ENCODE data around the gene USP48. TPM values are rescaled to one million over a fixed set of nuclear protein-coding genes. Genes with fewer than 3 reads are reported as not detected.
"Not testable (repeated sequence)": the region's sequence is repeated elsewhere in the genome, so short reads cannot be mapped to it uniquely, and the experiment has no call there.

USP48 gene
- polyA plus RNA-seq, 4 donors = 48.7 to 81.7 (median 66.1) TPM

DNA sequence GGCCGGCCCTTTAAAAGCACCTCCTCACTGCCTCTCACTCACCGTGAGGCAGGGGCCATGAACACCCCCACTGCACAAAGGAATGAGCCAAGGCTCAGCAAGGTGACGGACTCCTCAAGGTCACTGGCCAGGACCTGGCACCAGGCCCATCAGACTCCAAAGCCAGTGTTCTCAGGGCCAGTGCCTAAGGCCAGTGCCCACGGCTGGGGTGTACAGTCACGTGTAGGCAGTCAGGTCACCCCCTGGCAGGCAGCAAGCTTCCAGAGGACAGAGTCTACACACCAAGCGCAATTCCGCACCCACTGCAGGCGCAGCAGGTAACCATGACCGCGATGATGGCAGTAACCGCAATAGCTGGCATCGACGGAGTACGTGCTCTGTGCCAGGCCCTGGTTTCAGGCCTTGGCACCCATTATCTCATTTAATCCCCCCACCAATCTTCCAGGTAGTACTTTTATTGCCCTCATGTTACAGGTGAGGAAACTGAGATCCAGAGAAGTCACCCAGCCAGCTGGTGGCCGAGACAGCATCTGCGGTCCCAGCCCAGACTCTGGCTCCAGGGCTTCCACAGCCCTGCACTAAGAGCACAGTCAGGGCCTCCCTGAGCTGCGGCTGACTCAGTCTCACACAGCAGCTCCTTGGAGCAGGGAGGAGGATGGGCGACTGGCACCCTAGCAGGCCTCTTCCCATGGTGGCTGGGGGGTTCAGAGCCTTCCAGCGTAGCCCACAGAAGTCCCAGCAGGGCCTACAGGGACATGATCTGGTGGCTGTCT is 140.8 kb downstream of the USP48 start:
- DNase-seq (ENCODE audit: low read depth in 4 of 4, low spot score in 2 of 4) = no peak

DNA sequence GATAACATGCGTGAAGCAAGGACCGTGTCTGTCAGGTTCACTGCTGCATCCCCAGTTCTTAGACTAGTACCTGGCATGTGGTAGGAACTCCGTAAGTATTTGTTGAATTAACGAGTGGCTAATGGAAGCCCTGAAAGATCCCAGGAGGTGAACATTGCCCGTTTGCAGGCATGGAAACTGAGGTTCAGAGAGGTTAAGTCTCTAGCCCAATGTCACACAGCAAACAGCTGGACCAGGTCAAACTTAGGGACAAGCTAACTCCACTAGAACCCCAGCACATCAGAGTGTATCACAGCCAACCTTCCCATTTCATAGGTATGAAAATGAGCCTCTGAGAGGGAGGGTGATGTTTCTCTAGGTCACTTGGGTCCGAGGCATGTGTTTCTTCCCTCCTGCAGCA is 141.4 kb downstream of the USP48 start:
- DNase-seq (ENCODE audit: low read depth in 4 of 4, low spot score in 2 of 4) = no peak

DNA sequence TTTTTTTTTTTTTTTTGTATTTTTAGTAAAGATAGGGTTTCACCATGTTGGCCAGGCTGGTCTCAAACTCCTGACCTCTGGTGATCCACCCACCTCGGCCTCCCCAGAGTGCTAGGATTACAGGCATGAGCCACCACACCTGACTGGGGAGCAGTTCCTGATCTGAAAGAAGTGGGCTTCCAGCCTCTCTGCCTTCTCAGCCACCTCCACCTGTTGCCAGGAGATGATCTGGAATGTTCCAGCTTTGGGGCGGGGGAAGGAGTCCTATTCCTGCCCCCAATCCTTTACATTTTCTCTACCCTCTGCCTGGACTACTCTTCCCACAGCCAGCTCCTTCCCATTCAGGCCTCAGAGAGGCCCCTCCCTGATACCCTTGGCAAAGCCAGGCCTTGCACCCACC is 141.9 kb downstream of the USP48 start:
- no peak for DNase-seq (ENCODE audit: low read depth in 4 of 4, low spot score in 2 of 4)

DNA sequence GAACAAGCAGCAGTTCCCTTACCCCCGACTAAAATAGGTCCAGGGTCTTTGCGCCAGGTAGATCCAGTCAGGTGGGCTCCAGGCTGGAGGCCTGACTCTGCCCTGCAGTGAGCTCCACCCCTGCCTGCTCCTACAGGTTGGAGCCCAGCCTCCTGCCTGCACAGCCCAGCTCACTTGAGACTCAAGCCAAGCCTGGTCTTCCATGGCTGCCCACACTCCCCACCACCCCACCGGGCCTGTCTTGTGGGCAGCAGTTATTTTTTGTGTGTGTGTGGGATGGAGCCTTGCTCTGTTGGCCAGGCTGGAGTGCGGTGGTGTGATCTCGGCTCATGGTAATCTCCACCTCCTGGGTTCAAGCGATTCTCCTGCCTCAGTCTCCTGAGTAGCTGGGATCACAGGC is 142.3 kb downstream of the USP48 start:
- DNase-seq (ENCODE audit: low read depth in 4 of 4, low spot score in 2 of 4) = no peak

DNA sequence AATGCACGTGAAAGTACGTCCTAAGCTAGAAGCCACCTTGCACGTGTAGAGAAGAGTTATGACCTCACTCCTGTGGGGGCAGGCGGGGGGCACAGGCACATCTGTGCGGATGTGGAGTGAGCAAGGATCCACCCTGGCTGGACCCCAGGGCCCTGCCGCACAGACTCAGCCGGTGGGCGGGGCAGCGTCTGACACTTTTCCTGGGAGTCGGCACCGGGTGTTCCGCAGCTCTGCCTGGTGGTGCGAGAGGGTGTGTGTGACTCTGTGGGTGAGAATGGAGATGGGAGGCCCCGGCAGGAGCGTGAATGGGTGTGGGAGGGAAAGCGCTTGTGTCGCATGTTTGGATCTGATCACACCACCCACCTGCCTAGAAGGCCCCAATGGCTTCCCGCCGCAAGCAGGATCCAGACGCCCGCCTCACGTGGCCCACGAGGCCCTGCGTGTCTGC is 143.3 kb downstream of the USP48 start:
- DNase-seq (ENCODE audit: low read depth in 4 of 4, low spot score in 2 of 4) = no peak

DNA sequence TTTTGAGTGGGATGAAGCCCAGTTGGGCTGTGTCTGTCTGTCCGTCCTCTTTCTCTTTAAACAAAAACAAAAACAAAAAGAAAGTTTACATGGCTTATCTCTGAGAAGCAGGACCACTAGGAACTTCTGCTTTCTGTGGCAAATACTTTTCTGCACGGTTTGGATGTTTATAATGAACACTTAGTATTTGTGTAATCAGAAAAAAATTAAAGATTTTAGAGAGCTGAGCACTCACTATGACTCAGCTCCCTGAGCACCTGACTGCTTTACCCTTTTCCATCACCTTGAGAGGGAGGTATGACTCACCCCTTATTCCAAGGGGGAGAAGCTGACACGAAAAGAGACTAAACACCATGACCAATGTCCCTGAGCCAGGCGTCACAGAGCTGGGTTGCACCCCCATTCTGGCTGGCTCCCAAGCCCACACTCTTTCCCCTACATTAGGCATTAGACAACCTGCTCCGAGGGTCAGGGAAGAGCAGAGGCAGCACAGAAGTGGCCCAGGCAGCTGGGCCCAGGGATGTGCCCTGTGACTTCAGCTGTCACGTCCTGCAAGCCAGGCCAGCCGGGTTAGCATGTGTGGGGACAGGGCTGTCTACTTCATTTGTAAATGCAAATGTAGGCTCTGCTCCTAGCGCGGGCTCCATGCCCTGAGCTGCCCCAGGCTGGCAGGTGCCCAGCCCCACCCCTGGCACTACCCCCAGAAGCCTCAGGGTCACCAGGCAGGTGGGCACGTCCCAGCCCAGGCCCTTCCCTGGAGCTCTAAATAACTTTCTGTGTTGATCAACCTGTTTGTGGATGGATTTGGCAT is 144.2 kb downstream of the USP48 start:
- DNase-seq (ENCODE audit: low read depth in 4 of 4, low spot score in 2 of 4) = no peak

DNA sequence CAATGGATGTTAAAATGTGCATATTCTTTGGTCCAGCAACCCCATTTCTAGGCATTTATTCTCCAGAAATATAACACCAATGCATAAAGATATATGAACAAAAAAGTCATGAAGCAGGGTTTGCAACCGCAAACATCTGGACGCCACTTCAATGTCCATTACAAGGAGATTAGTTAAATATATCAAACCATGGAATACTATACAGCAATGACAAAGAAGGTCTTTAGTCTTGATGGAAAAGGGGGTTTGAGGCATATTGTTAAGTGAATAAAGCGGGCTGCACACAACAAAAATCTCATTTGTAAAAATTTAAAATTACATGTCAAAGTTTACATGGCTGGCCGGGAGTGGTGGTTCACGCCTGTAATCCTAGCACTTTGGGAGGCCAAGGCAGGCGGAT is 145.4 kb downstream of the USP48 start:
- DNase-seq (ENCODE audit: low read depth in 4 of 4, low spot score in 2 of 4) = no peak

DNA sequence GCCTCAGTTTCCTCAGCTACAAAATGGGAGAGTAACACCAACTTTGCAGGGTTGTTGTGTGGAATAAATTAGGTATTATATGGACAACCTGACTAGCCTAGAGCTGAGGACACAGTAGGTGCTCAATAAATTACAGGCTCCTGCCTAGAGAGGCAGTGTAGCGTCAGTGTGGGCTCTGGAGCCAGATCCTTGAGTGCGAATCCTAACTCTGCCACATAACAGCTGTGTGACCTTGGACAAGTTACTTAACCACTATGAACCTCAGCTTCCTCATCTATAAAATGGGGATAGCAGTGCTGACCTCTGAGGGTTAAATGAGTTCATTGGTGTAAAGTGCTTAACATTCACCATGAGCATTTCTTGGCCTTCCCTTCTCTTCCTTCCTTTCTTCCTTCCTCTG is 146.9 kb downstream of the USP48 start:
- DNase-seq (ENCODE audit: low read depth in 4 of 4, low spot score in 2 of 4) = no peak

DNA sequence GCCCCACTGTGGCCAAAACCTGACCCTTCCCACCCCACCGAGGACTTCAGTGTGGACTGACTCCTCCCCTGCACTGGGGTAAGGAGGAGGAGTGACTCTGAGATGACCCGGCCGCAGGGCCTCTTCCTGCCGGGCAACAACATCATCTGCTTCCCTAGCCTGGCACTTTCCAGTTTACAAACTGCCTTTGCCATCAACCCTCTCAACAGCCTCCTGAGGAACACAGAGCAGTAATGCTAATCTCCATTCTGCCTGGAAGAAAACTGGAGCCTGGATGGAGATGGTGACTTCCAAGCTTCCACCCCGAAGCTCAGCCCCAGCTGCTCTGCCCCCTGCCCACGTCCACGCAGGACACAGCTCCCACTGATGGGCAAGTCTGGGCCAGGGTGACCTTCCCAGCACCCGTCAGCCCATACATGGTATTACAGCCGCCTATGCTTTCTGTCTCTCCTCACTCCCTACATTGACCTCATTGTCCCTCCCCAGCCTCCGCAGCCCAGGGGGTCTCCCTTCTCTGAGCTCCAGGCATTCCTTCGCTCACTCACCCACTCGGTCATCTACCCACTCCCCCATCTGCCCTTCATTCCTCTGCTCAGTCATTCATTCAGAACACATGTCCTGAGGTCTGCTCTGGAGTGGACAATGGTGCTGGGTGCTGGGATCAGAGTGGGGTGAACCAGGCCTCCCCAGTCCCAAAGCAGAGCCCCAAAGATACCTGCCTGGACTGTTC is 148.0 kb downstream of the USP48 start:
- no peak for DNase-seq (ENCODE audit: low read depth in 4 of 4, low spot score in 2 of 4)

DNA sequence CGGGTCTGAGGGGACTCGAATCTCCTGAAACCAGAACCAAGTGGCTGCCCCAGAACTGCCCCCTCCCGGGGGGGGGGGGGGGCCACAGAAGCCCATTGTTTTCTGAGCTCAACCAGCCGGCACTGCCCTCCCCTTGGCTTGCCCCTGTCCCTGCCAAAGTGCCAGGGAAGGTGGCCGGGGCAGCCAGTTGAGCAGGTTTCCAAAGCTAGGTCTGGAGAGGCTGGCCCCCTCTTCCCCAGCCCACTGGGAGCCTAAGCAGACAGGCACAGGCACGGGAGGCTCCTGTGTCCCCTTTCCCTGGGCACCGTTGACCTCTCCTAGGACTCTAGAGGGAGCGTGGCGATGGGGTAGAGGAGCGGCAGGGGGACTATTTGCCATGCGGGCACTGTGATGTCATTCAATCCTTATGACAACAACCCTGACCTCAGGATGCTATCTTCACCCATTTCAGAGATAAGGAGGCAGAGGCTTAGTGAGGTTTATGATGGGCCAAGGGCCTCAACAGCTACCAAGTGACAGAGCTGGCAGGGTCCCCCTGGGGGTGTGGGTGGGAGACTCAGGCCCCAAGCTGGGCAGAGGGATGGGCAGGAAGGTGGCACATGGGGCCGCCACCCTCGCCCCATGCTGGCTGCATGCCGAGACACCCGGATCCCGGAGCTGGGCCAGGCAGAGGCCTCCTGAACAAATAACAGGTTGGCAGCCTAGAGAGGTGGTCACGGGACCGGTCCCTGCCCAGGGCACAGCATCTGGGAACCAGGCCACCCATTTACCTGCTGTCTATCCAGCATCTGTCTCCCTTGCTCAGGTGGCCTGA is 148.8 kb downstream of the USP48 start:
- DNase-seq (ENCODE audit: low read depth in 4 of 4, low spot score in 2 of 4) = no peak

DNA sequence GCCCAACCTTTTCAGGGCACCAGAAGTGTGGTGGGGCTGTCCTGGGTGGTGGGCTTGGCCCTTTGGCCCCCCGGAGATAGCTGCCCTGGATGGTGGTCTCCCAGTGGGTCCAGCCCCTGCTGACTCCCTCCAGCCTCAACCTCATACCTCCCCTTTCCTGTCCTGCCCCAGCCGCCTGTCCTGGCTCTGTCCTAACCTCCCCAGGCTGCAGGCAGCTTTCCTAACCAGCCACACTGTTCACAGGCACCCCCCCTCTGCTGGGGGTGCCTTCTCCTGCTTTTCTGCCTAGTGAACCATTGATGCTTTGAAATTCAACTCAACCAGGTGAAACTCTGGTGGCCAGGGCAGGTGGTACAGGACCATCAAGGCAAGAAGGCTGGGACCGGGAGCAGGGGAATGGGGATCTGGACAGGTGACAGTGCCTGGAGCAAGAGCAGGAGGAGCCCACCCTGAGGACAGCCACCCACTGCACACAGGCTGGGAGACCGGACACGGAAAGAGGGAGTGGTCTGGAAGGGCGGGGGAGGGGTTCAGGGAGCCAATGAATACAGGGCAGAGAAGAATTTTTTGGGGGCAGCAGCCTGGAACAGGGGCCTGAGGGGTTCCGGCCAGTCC is 149.7 kb downstream of the USP48 start:
- no peak for DNase-seq (ENCODE audit: low read depth in 4 of 4, low spot score in 2 of 4)

DNA sequence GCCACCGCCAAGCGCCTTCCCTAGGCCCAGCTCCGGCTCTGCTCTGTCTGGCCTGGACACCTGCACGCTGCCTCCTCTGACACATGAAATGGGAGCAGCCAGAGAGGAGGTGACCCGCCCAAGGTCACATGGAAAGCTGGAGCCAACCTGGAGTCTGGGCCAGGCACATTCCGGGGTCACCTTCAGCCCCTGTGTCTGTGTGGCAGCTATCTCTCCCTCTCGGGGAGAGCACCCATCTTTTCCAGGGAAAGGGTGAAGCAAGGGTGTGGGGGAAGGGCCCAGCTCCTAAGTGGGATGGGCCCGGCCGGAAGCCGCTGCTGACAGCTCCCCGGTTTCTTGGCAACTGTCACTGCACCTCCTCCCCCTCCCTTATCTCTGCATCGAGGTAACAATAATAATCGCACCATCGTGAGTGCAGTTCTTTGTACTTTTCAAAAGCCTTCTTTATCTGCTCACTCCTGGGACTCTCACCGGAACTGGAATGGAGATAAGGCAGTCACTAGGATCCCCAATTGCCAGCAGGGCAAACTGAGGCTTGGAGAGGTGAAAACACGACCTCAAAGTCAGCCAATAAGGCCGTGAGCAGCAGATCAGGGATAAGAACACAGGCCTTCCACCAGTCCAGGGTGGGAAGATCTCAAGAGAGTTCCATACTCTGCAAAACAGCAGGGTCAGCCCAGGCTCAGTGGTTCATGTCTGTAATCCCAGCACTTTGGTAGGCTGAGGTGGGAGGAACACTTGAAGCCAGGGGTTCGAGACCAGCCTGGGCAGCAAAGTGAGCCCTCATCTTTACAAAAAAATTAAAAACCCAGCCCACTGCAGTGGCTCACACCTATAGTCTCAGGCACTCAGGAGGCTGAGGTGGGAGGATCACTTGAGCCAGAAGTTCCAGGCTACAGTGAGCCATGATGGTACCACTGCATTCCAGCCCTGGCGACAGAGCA is 150.7 kb downstream of the USP48 start:
- no peak for DNase-seq (ENCODE audit: low read depth in 4 of 4, low spot score in 2 of 4)

DNA sequence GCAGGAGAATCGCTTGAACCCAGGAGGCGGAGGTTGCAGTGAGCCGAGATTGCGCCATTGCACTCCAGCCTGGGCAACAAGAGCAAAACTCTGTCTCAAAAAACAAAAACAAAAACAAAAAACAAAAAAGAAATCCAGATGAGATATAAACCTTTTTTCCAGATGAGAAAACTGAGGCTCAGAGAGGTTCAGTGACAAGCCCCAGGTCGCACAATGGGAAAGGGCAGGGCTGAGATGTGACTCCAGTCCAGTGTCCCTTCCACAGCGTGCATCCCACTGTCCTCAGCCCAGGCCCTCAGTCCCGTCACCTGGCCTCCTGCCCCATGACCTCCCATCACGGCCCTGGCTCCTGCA is 151.4 kb downstream of the USP48 start:
- DNase-seq (ENCODE audit: low read depth in 4 of 4, low spot score in 2 of 4) = not testable (repeated sequence)

DNA sequence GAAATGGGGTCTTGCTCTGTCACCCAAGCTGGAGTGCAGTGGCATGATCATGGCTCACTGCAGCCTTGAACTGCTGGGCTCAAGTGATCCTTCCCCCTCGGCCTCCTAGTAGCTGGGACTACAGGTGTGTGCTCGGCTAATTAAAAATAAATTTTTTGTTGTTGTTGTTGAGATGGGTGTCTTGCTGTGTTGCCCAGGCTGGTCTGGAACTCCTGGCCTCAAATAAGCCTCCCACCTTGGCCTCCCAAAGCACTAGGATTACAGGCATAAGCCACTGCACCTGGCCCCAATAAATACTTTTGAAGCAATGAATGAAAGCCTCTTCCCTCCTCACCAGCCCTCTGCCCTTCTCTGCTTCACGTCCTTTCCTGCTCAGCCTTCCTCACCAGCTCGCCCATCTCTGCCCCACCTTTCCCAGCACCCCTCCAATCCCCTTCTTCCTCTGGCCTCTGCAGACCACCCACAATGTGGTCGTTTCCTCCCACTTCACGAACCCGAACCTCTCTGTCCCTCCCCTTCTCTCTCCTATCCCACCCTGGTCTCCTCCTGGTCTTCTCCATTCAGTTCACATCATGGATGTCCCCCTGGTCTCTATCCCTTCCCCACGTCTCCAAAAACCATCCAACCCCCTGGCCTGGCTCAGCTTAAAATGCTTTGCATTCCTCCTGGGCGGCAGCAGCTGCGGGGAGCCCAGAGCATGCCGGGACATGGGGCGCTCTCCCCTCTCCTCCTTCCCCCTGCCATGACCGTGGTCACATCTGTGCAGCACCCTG is 152.2 kb downstream of the USP48 start:
- DNase-seq (ENCODE audit: low read depth in 4 of 4, low spot score in 2 of 4) = no peak

DNA sequence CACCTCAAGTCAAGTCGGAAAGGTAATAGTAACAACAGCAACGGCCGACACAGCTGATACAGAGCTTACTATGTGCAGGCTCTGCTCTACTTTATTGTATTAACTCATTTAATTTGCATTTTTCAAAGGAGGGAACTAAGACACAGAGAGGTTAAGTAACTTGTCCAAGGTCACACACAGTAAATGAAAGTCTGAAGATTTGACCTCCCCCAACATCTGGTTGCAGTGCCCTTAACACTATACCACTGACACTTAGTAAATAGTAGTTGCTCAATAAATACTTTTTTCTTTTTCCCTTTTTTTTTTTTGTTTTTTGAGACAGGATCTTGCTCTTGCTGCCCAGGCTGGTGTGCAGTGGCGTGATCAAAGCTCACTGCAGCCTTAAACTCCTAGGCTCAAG is 153.0 kb downstream of the USP48 start:
- no peak for DNase-seq (ENCODE audit: low read depth in 4 of 4, low spot score in 2 of 4)

DNA sequence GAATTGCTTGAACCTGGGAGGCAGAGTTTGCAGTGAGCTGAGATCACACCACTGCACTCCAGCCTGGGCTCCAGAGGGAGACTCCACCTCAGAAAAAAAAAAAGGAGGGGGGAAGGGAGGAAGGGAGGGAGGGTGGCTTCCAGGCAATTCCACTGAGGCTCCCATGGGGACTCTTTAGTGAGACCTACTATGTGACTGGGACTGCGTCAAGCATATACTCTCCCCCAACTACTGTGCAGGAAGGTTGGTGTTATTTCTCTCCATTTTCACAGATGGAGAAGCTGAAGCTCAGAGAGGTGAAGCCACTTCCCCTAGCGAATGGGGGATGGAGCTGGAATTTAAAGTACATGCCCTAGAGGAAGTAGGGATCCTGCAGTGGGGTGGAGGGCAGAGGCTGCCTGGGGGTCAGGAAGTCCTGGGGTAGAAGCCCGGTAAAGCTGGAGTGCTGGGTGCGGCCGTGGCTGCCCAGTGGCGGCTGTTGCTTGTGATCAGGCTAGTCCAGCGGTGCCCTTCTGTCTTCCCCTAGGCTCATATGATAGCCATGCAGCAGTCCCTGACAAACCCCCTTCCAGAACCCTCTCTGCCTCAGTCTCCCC is 154.1 kb downstream of the USP48 start:
- no peak for DNase-seq (ENCODE audit: low read depth in 4 of 4, low spot score in 2 of 4)
